ENCODE measurements around the gene RIMBP2.

Gene RIMBP2

DNA sequence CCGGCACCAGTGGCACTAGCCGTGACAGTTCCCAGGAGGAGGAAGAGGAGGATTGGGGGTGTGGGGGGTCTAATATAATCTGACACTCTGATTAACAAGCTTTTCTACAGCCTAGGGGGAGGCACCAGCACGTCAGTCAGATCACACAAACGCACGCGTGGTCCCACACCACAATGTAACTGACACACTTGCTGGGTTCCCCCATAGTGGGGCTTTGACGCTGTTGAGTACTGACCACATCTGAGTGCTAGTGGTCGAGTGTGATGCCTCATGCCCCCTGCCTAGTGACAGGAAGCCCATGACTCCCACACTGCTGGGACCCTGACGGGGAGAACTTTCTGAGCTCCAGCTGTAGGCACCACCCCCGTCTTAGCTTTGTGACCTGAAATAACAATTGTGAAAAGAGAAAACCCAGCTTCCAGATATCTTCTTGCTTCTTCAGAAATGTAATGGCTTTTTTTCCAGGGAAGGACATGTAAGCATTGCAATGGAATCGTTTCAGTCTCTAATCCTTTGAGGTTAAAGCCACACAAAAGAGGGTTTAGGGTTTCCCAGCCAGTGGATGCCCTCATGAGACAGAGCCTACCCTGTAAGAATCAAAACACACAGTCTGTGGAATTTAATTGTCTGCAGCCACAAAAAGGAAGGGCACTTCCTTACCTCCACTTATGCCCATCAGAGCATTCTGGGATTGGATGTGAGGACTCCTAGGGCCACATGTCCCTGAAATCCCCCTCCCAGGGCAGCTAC is 194.5 kb downstream of the RIMBP2 start:
- TF ChIP-seq, protein P1, sequence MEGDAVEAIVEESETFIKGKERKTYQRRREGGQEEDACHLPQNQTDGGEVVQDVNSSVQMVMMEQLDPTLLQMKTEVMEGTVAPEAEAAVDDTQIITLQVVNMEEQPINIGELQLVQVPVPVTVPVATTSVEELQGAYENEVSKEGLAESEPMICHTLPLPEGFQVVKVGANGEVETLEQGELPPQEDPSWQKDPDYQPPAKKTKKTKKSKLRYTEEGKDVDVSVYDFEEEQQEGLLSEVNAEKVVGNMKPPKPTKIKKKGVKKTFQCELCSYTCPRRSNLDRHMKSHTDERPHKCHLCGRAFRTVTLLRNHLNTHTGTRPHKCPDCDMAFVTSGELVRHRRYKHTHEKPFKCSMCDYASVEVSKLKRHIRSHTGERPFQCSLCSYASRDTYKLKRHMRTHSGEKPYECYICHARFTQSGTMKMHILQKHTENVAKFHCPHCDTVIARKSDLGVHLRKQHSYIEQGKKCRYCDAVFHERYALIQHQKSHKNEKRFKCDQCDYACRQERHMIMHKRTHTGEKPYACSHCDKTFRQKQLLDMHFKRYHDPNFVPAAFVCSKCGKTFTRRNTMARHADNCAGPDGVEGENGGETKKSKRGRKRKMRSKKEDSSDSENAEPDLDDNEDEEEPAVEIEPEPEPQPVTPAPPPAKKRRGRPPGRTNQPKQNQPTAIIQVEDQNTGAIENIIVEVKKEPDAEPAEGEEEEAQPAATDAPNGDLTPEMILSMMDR (IDR thresholded peaks at IDR 0.05; ENCODE audit: control insufficient read depth, insufficient read depth, low read depth, low read length, missing control alignments) = no peak
- H3K4me3 ChIP-seq (ENCODE audit: control insufficient read depth, low read depth, low read length) = no peak overlapping the region
- DNase-seq (ENCODE audit: low read depth) = no peak

DNA sequence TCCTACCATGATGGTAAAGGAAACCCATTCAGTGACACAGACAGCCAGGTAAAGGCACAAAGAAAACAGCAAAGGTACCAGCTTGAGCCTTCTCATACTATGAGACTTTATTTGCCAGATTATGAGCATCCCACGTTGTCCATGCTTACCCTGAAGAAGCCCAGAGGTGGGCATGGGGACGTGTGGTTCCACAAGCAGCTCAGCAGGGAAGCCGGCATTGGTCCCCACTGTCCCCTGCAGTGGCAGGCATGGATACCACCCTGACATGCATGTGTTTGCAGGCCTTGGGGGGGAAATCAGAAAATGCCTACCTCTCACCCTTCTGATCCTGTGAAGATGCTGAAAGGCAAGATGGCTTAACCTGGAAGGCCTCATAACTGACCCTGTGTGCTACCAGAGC is 195.3 kb downstream of the RIMBP2 start:
- TF ChIP-seq, protein P1 (IDR thresholded peaks at IDR 0.05; ENCODE audit: control insufficient read depth, insufficient read depth, low read depth, low read length, missing control alignments) = no peak
- no peak for DNase-seq (ENCODE audit: low read depth)

DNA sequence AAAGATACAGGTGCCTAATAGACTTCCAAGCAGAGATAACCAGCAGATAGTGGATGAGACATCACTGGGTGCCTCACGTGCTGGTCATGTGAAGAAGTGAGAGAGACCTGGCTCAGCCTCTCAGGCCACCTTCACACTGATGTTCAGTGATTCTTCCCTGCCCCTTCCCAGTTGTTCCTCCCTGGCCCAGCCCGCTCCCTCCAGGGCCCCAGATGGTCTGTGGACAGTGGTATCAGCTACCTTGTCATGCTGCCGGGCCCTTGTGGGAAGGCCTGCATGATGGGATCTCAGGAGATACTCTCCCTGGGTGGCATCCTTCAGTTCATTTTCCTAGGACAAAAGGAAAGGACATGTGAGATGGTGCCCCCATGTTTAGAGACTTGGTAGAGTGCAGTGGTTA is 198.5 kb downstream of the RIMBP2 start:
- TF ChIP-seq, protein P1 (IDR thresholded peaks at IDR 0.05; ENCODE audit: control insufficient read depth, insufficient read depth, low read depth, low read length, missing control alignments) = no peak
- no peak overlapping the region for H3K4me3 ChIP-seq (ENCODE audit: control insufficient read depth, low read depth, low read length)
- DNase-seq (ENCODE audit: low read depth) = no peak

More for the DNA sequence above, 195.3 kb downstream of the RIMBP2 start:
- no peak overlapping the region for H3K4me3 ChIP-seq (ENCODE audit: control insufficient read depth, low read depth, low read length)

DNA sequence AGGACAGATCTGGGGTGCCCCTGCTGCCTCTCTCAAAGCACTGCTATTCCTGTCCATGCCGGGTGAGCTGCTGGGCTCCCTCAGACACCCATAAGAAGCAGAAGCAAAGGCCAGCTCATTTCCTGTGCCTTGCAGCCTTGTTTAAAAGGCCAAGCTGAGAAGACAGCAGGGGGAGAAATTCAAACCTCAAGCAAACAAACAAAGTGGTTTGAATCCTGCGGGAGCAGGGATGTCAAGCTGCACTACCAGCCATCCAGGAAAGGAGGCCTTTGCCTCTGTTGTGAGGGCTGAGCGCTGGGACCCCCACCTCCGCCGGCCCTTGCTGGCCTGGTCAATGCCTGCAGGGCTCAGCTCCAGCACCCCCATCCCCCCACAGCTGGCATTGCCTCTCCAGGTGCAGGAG is 201.9 kb downstream of the RIMBP2 start:
- no peak for DNase-seq (ENCODE audit: low read depth)
- TF ChIP-seq, protein P1 (IDR thresholded peaks at IDR 0.05; ENCODE audit: control insufficient read depth, insufficient read depth, low read depth, low read length, missing control alignments) = no peak

DNA sequence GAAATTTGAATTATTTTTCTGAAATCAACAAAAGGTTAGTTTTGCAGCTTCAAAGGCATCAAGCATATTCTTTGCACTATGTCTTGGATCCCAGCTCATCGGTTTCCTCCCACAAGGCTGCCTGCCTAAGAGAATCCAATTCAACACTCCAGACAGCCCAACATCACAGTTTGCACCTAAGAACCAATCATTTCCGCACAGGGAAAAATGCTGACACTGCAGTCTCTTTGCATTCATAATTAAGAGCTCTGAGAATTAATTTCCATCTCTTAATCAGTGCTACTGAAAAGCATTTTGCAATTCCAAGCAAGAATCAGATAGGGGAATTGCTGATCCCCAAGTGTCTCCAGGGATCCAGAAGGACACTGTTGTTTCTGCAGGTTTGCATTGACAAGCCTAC is 202.5 kb downstream of the RIMBP2 start:
- TF ChIP-seq, protein P1 (IDR thresholded peaks at IDR 0.05; ENCODE audit: control insufficient read depth, insufficient read depth, low read depth, low read length, missing control alignments) = no peak
- no peak for DNase-seq (ENCODE audit: low read depth)
- H3K4me3 ChIP-seq (ENCODE audit: control insufficient read depth, low read depth, low read length) = no peak overlapping the region

More for the DNA sequence above, 201.9 kb downstream of the RIMBP2 start:
- H3K4me3 ChIP-seq (ENCODE audit: control insufficient read depth, low read depth, low read length) = no peak overlapping the region

DNA sequence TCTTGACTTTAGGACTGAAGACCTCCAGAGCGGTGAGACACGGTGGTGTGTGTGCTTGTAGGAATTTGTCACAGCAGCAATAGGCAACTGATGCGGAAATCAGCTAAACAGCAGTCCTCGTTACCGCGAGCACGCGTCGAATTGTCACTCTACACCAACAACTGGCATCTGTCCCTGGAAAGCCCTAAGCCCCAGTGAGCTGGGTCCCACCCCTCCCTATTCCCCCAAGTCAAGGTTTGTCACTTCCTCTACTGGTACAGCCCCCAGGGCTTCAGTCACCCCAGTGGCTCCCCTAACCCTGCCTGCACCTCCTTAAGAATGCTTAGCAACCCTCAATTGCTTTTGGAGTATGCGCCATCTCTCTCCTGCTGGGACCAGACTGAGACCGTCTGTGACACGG is 204.8 kb downstream of the RIMBP2 start:
- no peak overlapping the region for H3K4me3 ChIP-seq (ENCODE audit: control insufficient read depth, low read depth, low read length)
- no peak for DNase-seq (ENCODE audit: low read depth)
- TF ChIP-seq, protein P1 (IDR thresholded peaks at IDR 0.05; ENCODE audit: control insufficient read depth, insufficient read depth, low read depth, low read length, missing control alignments) = no peak

Measured in AG09309 (cell line).